GM19463 (cell line): ENCODE measurements around the gene RNF157.
"Not testable (repeated sequence)": the region's sequence is repeated elsewhere in the genome, so short reads cannot be mapped to it uniquely, and the experiment has no call there.

Source experiments
- ATAC-seq: cut with Tn5 transposase; IDR thresholded peaks from one replicate; pipeline ENCODE4 v1.9.1; 2021; ENCODE audit warnings: mild to moderate bottlenecking, moderate library complexity; ENCODE audit not compliant: unreplicated experiment

The RNF157 gene

DNA sequence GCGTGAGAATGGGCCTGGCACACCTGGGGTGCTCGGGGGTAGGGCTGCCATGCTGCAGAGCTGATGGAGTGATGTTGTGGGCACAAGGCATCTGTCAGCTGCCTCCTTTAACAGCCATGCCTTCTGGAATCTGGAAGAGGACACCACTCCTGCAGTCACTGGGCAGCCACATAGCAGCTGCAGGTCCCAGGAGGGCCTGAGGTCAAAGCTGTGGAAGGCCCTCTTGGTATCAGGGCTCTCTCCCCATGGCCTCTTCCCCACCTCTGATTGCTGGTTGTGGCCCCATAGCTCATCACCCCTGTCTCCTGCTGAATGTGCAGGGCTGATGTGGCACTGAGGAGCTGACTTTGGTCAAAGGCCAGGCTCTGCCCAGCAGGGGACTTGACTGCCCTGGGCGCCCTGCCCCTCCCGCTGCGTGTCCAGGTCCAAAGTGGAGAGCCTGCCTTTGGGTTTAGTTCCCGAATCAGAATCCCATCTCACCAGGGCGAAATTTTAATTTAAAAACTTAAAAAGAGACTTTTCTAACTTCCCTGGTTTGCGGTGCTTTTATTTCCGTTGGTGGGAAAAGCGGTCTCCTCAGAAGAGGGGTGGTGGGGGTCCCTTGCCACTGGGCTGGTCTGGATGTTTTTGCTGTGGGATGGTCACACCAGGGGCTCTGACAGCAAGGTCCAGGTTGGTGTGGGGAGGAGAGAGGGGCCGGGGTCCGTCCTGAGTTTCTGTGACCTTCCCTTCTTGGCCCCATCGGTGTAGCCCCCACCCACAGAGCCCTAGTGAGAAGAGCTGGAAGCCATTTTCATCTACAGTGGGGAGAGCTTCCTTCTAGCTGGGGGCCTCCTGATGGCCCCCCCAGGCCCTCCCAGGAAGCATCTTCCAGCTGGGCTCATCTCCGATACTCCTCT is 30.7 kb upstream of the RNF157 start:
- no peak for ATAC-seq

GRCh38 chr17:76270127-76270592 is 29.9 kb upstream of the RNF157 start:
- no peak for ATAC-seq

GRCh38 chr17:76268991-76269981 is 29.0 kb upstream of the RNF157 start:
- ATAC-seq, result no peak

- ATAC-seq, result no peak
Observed at GRCh38 chr17:76268015-76268749, 27.9 kb upstream of the RNF157 start.

DNA sequence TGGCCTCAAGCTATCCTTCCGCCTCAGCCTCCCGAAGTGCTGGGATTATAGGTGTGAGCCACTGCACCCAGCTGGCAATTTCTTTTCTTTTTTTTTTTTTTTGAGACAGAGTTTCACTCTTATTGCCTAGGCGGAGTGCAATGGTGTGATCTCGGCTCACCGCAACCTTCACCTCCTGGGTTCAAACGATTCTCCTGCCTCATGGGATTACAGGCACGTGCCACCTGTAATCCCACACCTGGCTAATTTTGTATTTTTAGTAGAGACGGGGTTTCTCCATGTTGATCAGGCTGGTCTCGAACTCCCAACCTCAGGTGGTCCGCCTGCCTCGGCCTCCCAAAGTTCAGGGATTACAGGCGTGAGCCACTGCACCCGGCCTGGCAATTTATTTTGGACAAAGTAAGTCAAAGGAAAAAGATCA is 27.3 kb upstream of the RNF157 start:
- not testable (repeated sequence) for ATAC-seq

- ATAC-seq, result no peak
Observed at GRCh38 chr17:76267051-76267576, 26.8 kb upstream of the RNF157 start.

GRCh38 chr17:76266244-76266938 is 26.1 kb upstream of the RNF157 start:
- no peak for ATAC-seq

DNA sequence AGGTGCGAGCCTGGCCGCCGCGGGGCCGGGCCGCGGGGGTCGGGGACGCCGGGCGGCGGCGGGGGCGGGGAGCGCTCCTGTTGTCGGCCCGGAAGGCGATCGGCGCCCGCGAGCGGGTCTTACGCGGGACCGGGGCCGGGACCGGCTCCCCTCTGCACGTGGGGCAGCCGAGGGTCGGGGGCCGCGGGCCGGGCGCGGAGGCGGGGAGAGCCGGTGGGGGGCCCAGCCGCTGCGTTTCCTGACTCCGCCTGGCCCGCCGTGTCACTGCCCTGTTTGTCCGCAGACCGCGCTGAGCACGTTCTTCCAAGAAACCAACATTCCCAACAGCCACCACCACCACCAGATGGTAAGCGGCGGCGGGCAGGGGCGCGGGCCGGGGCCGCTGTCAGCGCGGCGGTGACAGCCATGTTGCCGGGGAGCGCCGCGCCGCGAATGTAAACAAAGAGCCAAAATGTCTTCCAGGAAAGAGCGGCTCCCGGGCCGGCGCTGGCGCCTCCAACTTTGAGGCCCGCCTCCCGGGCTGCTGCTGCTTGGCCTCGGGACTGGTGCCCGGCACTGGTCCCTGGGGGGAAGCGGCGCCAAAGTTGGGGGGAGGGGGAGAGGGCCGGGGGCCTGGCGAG is 25.4 kb upstream of the RNF157 start:
- no peak for ATAC-seq

- ATAC-seq, result peak; percentile 74
Observed at GRCh38 chr17:76264755-76265623, 24.7 kb upstream of the RNF157 start, which contains the start of gene UBALD2. TSS of gene UBALD2 (plus strand) at chr17:76265348. CDS start at chr17:76265506, 158 bp downstream.

GRCh38 chr17:76264425-76264754 is 24.1 kb upstream of the RNF157 start:
- no peak for ATAC-seq

GRCh38 chr17:76263896-76264295 is 23.6 kb upstream of the RNF157 start:
- ATAC-seq, result no peak

DNA sequence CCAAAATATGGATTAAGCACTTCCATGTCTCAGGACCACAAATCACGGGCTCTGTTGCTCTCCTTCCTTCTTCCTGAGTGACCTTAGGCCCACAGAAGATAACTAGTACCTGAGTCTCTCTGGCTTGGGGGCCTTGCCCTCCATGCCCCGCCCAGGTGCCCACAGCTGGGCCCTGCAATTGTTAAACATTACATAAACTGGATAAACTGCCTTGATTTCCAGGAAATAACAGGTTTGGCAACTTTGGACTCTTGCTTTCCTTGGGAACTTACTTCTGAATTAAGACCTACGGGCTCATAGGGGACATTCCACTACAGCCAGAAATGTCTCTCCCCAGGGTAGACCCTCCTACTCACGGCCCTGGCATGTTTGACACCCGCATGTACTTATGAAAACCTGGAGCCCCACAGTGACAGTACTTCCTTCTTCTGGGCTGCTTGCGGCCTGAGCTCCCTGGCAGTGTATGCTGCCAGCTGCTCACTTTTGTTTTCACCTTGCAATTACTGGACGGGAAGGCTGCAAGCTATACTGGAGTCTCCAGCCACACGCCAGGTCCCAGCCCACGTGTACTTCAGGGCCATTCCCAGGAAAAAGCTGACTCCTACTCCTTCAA is 22.5 kb upstream of the RNF157 start:
- no peak for ATAC-seq

- no peak for ATAC-seq
Observed at GRCh38 chr17:76261421-76262215, 21.3 kb upstream of the RNF157 start.

GRCh38 chr17:76260669-76261068 is 20.4 kb upstream of the RNF157 start:
- ATAC-seq, result no peak

- ATAC-seq, result no peak
Observed at GRCh38 chr17:76260220-76260619, 19.9 kb upstream of the RNF157 start.

- not testable (repeated sequence) for ATAC-seq
Observed at GRCh38 chr17:76256430-76257050, 16.2 kb upstream of the RNF157 start.
